22Rv1 (cell line): ENCODE results near the gene POGK.

Source experiments
- ZFX ChIP-seq: fragments of 450-650 bp; IDR thresholded peaks from 2 replicates; pipeline ENCODE4 v1.6.1; 2017; ENCODE audit warnings: antibody characterized with exemption, borderline replicate concordance
- TF ChIP-seq, protein P1 (sequence below): fragments of 450-650 bp; IDR thresholded peaks from 2 replicates; pipeline ENCODE4 v1.5.1; 2017; ENCODE audit warnings: mild to moderate bottlenecking

DNA sequence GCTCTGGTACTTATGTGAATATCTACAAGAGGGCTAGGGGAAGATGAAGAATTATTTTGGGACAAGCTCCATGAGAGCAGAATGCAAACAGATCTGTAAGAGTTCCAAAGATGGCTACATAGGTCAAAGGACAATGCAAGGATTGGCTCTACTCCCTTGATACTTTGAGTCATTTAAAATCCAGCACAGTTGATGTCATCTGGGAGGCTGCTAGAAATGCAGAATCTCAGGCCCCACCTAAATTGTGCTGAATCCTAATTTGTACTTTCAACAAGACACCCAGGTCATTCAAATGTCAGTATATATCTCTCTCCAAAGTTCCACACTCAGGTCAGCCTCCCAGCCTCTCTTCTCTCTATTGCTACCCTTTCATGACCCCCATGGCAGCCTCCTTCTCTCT is 60.5 kb downstream of the POGK start:
- TF ChIP-seq, protein P1, sequence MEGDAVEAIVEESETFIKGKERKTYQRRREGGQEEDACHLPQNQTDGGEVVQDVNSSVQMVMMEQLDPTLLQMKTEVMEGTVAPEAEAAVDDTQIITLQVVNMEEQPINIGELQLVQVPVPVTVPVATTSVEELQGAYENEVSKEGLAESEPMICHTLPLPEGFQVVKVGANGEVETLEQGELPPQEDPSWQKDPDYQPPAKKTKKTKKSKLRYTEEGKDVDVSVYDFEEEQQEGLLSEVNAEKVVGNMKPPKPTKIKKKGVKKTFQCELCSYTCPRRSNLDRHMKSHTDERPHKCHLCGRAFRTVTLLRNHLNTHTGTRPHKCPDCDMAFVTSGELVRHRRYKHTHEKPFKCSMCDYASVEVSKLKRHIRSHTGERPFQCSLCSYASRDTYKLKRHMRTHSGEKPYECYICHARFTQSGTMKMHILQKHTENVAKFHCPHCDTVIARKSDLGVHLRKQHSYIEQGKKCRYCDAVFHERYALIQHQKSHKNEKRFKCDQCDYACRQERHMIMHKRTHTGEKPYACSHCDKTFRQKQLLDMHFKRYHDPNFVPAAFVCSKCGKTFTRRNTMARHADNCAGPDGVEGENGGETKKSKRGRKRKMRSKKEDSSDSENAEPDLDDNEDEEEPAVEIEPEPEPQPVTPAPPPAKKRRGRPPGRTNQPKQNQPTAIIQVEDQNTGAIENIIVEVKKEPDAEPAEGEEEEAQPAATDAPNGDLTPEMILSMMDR = no peak
- TF ChIP-seq ZFX = no peak
